ENCODE results near the gene SERHL2.
A peak's percentile ranks its signal among the peaks of the same experiment; 100 is the strongest.
"Not testable (repeated sequence)": the region's sequence is repeated elsewhere in the genome, so short reads cannot be mapped to it uniquely, and the experiment has no call there.

Gene SERHL2

GRCh38 chr22:42610186-42610585, 56.4 kb downstream of the SERHL2 start:
- H3K4me3 ChIP-seq (ENCODE audit: low read length), result no peak overlapping the region
- no peak for DNase-seq (ENCODE audit: low read depth)
- TF ChIP-seq, protein P1, sequence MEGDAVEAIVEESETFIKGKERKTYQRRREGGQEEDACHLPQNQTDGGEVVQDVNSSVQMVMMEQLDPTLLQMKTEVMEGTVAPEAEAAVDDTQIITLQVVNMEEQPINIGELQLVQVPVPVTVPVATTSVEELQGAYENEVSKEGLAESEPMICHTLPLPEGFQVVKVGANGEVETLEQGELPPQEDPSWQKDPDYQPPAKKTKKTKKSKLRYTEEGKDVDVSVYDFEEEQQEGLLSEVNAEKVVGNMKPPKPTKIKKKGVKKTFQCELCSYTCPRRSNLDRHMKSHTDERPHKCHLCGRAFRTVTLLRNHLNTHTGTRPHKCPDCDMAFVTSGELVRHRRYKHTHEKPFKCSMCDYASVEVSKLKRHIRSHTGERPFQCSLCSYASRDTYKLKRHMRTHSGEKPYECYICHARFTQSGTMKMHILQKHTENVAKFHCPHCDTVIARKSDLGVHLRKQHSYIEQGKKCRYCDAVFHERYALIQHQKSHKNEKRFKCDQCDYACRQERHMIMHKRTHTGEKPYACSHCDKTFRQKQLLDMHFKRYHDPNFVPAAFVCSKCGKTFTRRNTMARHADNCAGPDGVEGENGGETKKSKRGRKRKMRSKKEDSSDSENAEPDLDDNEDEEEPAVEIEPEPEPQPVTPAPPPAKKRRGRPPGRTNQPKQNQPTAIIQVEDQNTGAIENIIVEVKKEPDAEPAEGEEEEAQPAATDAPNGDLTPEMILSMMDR (conservative IDR thresholded peaks at IDR 0.05; ENCODE audit: low read depth, low read length), result no peak

DNA sequence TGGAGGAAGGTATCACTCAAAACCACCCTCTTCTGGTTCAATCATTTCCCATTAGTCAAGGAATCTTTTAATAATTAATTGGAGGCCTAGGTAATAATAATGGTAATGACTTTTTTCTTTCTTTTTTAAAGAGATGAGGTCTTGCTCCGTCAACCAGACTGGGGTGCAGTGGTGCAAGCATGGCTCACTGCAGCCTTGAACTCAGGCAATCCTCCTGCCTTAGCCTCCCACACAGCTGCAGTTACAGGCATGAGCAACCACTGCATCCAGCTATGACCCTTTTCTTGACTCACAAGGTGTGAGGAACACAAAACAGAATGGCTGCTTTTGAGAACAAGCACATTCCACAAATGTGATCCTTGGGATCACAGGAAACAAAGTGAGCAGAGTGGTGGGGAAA, 57.3 kb downstream of the SERHL2 start:
- no peak overlapping the region for H3K4me3 ChIP-seq (ENCODE audit: low read length)

DNA sequence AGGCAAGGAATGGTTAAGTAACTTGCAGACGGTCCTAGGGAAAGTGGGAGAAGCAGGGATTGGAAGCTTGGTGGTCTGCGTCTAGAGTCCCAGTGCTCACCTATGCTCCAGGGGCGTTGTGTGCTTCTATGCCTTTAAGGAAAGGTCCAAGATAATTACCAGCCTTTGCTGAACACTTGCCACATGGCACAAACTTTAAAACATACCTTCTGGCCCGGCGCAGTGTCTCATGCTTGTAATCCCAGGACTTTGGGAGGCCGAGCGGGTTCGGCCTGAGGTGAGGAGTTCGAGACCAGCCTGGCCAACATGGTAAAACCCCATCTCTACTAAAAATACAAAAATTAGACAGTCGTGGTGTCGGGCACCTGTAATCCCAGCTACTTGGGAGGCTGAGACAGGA, 58.6 kb downstream of the SERHL2 start:
- H3K4me3 ChIP-seq (ENCODE audit: low read length), result no peak overlapping the region
- DNase-seq (ENCODE audit: low read depth), result no peak
- TF ChIP-seq, protein P1 (conservative IDR thresholded peaks at IDR 0.05; ENCODE audit: low read depth, low read length), result no peak

More for the DNA sequence above, 57.3 kb downstream of the SERHL2 start:
- DNase-seq (ENCODE audit: low read depth), result no peak
- TF ChIP-seq, protein P1 (conservative IDR thresholded peaks at IDR 0.05; ENCODE audit: low read depth, low read length), result no peak

DNA sequence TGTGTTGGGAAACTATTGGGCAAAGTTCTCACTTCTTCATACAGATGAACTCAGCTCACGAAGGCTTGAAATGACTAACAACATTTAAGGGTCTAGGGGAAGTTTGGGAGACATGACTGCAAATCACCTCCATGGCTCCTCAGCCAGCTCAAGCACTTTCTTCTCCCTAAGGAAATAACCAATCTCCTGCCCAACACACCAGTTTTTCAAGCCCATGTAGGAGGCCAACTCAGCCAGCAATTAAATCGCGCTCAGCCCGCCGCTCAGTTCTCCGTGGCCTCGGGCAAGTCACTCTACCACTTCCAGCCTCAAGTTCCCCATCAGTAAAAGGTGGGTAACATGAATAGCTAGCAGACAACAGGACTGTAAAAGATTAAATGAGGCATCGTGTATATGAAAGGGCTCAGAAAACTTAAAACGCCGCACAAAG, 60.1 kb downstream of the SERHL2 start:
- DNase-seq (ENCODE audit: low read depth), result no peak
- TF ChIP-seq, protein P1 (conservative IDR thresholded peaks at IDR 0.05; ENCODE audit: low read depth, low read length), result no peak
- peak overlapping the region; percentile 82 for H3K4me3 ChIP-seq (ENCODE audit: low read length)

DNA sequence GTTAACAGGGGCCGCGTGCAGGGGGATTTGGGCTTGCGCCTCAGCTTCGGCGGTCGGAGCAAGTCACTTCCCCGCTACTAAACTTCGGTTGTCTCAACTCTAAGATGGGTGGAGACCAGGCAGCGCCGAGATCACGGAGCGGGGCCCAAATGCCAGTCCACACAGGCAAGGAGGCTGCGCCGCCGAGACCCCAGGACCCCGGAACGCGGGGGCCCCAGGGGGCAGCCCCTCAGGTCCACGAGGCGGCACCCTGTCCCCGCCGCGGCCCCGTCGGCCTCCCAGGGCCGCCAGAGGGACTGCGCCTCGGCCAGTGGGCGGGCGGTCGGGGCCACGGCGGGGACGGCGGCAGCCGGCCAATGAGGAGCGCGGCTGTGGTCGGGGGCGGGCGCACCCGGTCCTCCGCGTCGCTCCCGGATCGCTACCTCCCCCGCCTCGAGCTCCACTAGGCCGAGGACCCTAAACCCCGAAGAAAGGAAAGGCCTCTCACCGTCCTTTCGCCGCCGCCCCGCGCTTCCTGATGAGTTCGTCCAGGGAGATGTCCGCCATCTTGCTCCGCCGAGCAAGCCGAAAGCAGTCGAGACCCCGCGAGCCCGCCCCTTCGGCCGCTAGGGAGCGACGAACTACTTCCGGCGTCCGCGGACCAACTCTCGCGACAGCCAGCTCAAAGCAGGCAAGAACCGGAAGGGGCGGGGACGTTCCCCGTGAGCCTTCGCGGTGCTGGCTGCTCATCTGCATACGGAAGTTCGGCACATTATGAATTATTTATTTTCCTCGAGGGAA, 60.7 kb downstream of the SERHL2 start, which contains the start of gene POLDIP3:
Gene POLDIP3, minus strand, starts transcription at position 572 of the 780 bp plus-strand sequence. Its CDS starts 26 bp downstream, at position 546.
- peak; percentile 89 for DNase-seq (ENCODE audit: low read depth)
- TF ChIP-seq, protein P1 (conservative IDR thresholded peaks at IDR 0.05; ENCODE audit: low read depth, low read length), result peak; percentile 26
- H3K4me3 ChIP-seq (ENCODE audit: low read length), result peak within 1 kb of the TSS; percentile 82

DNA sequence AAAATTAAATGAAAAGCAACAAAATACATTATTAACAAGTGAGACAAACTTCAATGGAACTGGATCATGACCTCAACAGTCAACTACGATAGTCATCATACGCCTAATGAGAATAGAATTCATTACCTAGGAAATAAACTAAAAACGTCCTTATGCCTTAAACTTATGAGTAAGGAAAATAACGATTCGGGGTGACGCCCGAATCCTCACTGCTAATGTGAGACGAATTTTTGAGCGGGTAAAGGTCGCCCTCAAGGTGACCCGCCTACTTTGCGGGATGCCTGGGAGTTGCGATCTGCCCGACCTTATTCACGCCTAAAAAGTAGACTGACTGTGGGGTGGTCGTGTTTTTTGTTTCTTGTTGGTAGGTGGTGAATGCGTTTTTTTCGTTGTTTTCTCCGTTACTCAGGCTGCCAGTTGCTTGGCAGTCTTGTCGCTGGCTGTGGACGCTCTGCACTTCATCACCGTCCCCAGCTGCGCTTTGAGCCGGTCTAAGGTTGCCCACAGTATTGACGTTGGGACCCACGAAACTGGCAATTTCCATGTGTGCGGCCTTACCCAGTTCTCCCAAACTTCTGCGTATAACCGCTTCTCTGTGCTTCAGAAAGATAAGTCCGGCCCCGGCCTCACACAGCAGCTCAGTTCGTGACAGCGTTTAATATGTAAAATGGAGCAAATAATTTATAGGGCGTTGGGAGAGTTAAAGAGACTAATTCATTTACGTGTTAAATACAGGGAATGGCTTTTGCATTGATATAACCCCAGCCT, 61.5 kb downstream of the SERHL2 start:
- DNase-seq (ENCODE audit: low read depth), result peak; percentile 98
- TF ChIP-seq, protein P1 (conservative IDR thresholded peaks at IDR 0.05; ENCODE audit: low read depth, low read length), result no peak
- peak overlapping the region; percentile 82 for H3K4me3 ChIP-seq (ENCODE audit: low read length)

GRCh38 chr22:42615860-42616175, 62.1 kb downstream of the SERHL2 start:
- peak overlapping the region; percentile 1 for H3K4me3 ChIP-seq (ENCODE audit: low read length)
- not testable (repeated sequence) for DNase-seq (ENCODE audit: low read depth)

All from retinal pigment epithelial cell (primary cell).